GM12878 (cell line): ENCODE results near the gene C11orf58. TPM values are rescaled to one million over a fixed set of nuclear protein-coding genes. Genes with fewer than 3 reads are reported as not detected.

Experiments used
- ATAC-seq: fragments of 200-7000 bp; cut with Tn5 transposase; 3 replicates; pipeline ENCODE4 v1.9.1; 2020; ENCODE audit warnings: mild to moderate bottlenecking, moderate library complexity
- BruUV-seq: library from RNA; stranded (reverse); fragments of 400-500 nt; replicated peaks from 2 replicates; lab custom pipeline; 2021; lab: Mats Ljungman, UMichigan
- CTCF ChIA-PET: fragments of 300-600 bp; sonication (Branson Sonifier 250); formaldehyde crosslinking; extraction: SDS; loops from one replicate; lab custom pipeline; 2021; ENCODE audit warnings: inconsistent platforms; lab: Yijun Ruan, JAX
- POLR2A ChIA-PET: fragments of 350-600 bp; formaldehyde crosslinking; extraction: SDS; loops from one replicate; lab custom pipeline; 2021; ENCODE audit warnings: inconsistent platforms; lab: Charles Lee
- RAD21 ChIA-PET: fragments of 300-600 bp; sonication (Branson Sonifier 250); formaldehyde crosslinking; loops from one replicate; lab custom pipeline; 2023; ENCODE audit warnings: antibody characterized with exemption; ENCODE audit not compliant: unreplicated experiment; lab: Charles Lee
- SMC1A ChIA-PET: fragments of 300-600 bp; sonication (Branson Sonifier 250); formaldehyde crosslinking; loops from one replicate; lab custom pipeline; 2023; ENCODE audit not compliant: unreplicated experiment, uncharacterized antibody; lab: Charles Lee
- DNase-seq: peaks from one replicate; pipeline ENCODE4 v3.0.0-alpha.2; 2011; ENCODE audit warnings: low read depth, low spot score
- FAIRE-seq: peaks from 3 replicates; lab custom pipeline; 2011; peaks lifted over from hg19 to GRCh38; lab: Jason Lieb, UNC
- H2AFZ ChIP-seq: 2 replicates; pipeline ENCODE4 v1.6.0; 2011; ENCODE audit warnings: low read depth, low read length, control low read depth; ENCODE audit not compliant: control insufficient read depth
- H3K27ac ChIP-seq: 2 replicates; pipeline ENCODE4 v1.5.1; 2011; ENCODE audit warnings: control low read depth; ENCODE audit not compliant: control insufficient read depth, insufficient read depth
- H3K27me3 ChIP-seq, 2 experiments: replicated peaks in 1 of 2; 2 replicates each; pipeline versions ENCODE4 v1.6.0 to v1.6.1; 2011; ENCODE audit warnings: low read length in 1 of 2; ENCODE audit not compliant: control insufficient read depth in 2 of 2, insufficient read depth in 2 of 2
- H3K36me3 ChIP-seq, 2 experiments: 2 replicates each; pipeline ENCODE4 v1.5.1; 2011; ENCODE audit warnings: low read length in 1 of 2; ENCODE audit not compliant: control insufficient read depth in 2 of 2, insufficient read depth in 2 of 2
- H3K4me1 ChIP-seq: 2 replicates; pipeline ENCODE4 v1.6.1; 2011; ENCODE audit warnings: mild to moderate bottlenecking, low read length, moderate library complexity, mixed read lengths; ENCODE audit not compliant: control insufficient read depth, insufficient read depth
- H3K4me2 ChIP-seq: 2 replicates; pipeline ENCODE4 v1.6.0; 2011; ENCODE audit warnings: control low read depth; ENCODE audit not compliant: control insufficient read depth, insufficient read depth
- H3K4me3 ChIP-seq: fragments of 200-600 bp; sonication (generic); 2 replicates; pipeline ENCODE4 v1.5.1; 2016
- H3K79me2 ChIP-seq: 2 replicates; pipeline ENCODE4 v1.6.0; 2011; ENCODE audit warnings: low read length; ENCODE audit not compliant: control insufficient read depth, insufficient read depth
- H3K9ac ChIP-seq: 2 replicates; pipeline ENCODE4 v1.8.0; 2011; ENCODE audit warnings: low read length, control low read depth, mixed read lengths; ENCODE audit not compliant: control insufficient read depth, insufficient read depth
- H3K9me3 ChIP-seq: replicated peaks from 3 replicates; pipeline ENCODE4 v1.5.1; 2011; ENCODE audit warnings: mild to moderate bottlenecking, low read length; ENCODE audit not compliant: control insufficient read depth, insufficient read depth
- H4K20me1 ChIP-seq: 2 replicates; pipeline ENCODE4 v1.6.0; 2011; ENCODE audit not compliant: control insufficient read depth, insufficient read depth
- BACH1 ChIP-seq: fragments of 450-650 bp; IDR thresholded peaks from 2 replicates; pipeline ENCODE4 v1.6.1; 2017; ENCODE audit warnings: mild to moderate bottlenecking, borderline replicate concordance
- BMI1 ChIP-seq: fragments of 450-650 bp; IDR thresholded peaks from 2 replicates; pipeline ENCODE4 v1.6.1; 2016; ENCODE audit warnings: mild to moderate bottlenecking, moderate library complexity, borderline replicate concordance
- CBX3 ChIP-seq: fragments of 200-600 bp; sonication (generic); IDR thresholded peaks from 2 replicates; pipeline ENCODE4 v1.6.1; 2016; ENCODE audit warnings: low read depth, borderline replicate concordance
- E4F1 ChIP-seq: fragments of 450-650 bp; IDR thresholded peaks from 2 replicates; pipeline ENCODE4 v1.6.1; 2018; ENCODE audit warnings: borderline replicate concordance, mild to moderate bottlenecking; ENCODE audit not compliant: partially characterized antibody
- ESRRA ChIP-seq: IDR thresholded peaks from 2 replicates; pipeline ENCODE4 v1.6.1; 2012; ENCODE audit warnings: mild to moderate bottlenecking, low read length, improper control_type of control experiment
- FOS ChIP-seq: IDR thresholded peaks from 3 replicates; pipeline ENCODE4 v1.6.1; 2011; ENCODE audit warnings: borderline replicate concordance; ENCODE audit not compliant: insufficient read length; ENCODE audit errors: extremely low read depth
- IKZF2 ChIP-seq, 2 experiments: fragments of 450-650 bp; IDR thresholded peaks; 2 replicates each; pipeline ENCODE4 v1.6.1; 2017; ENCODE audit warnings: mild to moderate bottlenecking in 2 of 2, moderate library complexity in 2 of 2
- NFIC ChIP-seq: IDR thresholded peaks from 2 replicates; pipeline ENCODE4 v1.6.1; 2012; ENCODE audit warnings: low read depth, mild to moderate bottlenecking, inconsistent platforms, low read length, moderate library complexity
- NRF1 ChIP-seq: conservative IDR thresholded peaks from 2 replicates; pipeline ENCODE4 v1.6.1; 2011; ENCODE audit warnings: mild to moderate bottlenecking, low read depth, low read length, improper control_type of control experiment
- PML ChIP-seq: IDR thresholded peaks from 2 replicates; pipeline ENCODE4 v1.6.1; 2012; ENCODE audit warnings: low read length, inconsistent platforms
- POLR2AphosphoS5 ChIP-seq: IDR thresholded peaks from 2 replicates; pipeline ENCODE4 v1.6.1; 2011; ENCODE audit warnings: mild to moderate bottlenecking, low read length, inconsistent platforms
- RELB ChIP-seq: fragments of 450-650 bp; IDR thresholded peaks from 2 replicates; pipeline ENCODE4 v1.6.1; 2017; ENCODE audit warnings: low read depth, mild to moderate bottlenecking, moderate library complexity
- SREBF1 ChIP-seq: IDR thresholded peaks from 2 replicates; pipeline ENCODE4 v1.6.1; 2012; ENCODE audit warnings: mild to moderate bottlenecking, low read length
- SUPT20H ChIP-seq: IDR thresholded peaks from 2 replicates; pipeline ENCODE4 v1.6.1; 2011; ENCODE audit warnings: low read depth, mild to moderate bottlenecking, low read length, moderate library complexity, borderline replicate concordance; ENCODE audit not compliant: control insufficient read depth
- TCF12 ChIP-seq: IDR thresholded peaks from 2 replicates; pipeline ENCODE4 v1.6.1; 2011; ENCODE audit warnings: low read depth, mild to moderate bottlenecking, low read length
- ZBED1 ChIP-seq: IDR thresholded peaks from 2 replicates; pipeline ENCODE4 v1.6.1; 2016; ENCODE audit warnings: borderline replicate concordance
- ZNF207 ChIP-seq: fragments of 450-650 bp; IDR thresholded peaks from 2 replicates; pipeline ENCODE4 v1.6.1; 2014; ENCODE audit warnings: antibody characterized with exemption, mild to moderate bottlenecking, borderline replicate concordance
- ZNF274 ChIP-seq: IDR thresholded peaks from one replicate; pipeline ENCODE4 v1.8.0; 2011; ENCODE audit not compliant: insufficient read length, insufficient read depth
- WGBS: methylation state at CpG from one replicate; pipeline ENCODE4 v1.1.6; 2016; ENCODE audit warnings: low lambda C conversion rate; ENCODE audit not compliant: insufficient replicate concordance, insufficient coverage; ENCODE audit errors: missing lambda C conversion rate; 5-methylcytosine and 5-hydroxymethylcytosine counted together
- in situ Hi-C: fragments of 300-500 bp; cut with MboI; formaldehyde crosslinking; loops from 9 replicates; pipeline ENCODE4 v1.14.3; 2018; ENCODE audit warnings: mixed read lengths
- intact Hi-C: fragments of 100-400 bp; cut with micrococcal nuclease; formaldehyde crosslinking; loops from one replicate; pipeline ENCODE4 v1.14.2; 2022; ENCODE audit not compliant: unreplicated experiment
- polyA plus RNA-seq, 11 experiments: library from polyadenylated mRNA; depleted of rRNA in 4 of 11; unstranded in 6 of 11; stranded (reverse) in 5 of 11; fragments of >200 nt; fragmentation: Nextera tagmentation in 4 of 11; fragmentation: Illumina TruSeq in 1 of 11; extraction: Ambion mirVana in 4 of 11; extraction: Trizol in 1 of 11; gene quantifications; 1 replicate in 1 of 11; 2 replicates in 10 of 11; pipeline versions ENCODE4 v1.2.1 to v1.2.3, GENCODE V29; 2011 to 2016; ENCODE audit warnings: inconsistent platforms in 2 of 11, missing spikeins in 2 of 11, low read depth in 1 of 11
- total RNA-seq, 4 experiments: library from RNA; depleted of rRNA in 3 of 4; stranded (reverse); fragments of >200 nt in 3 of 4; fragmentation: Illumina TruSeq in 1 of 4; extraction: Trizol in 1 of 4; gene quantifications; 2 replicates each; pipeline versions ENCODE4 v1.2.1 to v1.2.3, GENCODE V29; 2013 to 2021

Gene C11orf58
- total and polyA plus RNA-seq, 10 of the 15 experiments (the other 5 are each of a cell fraction or from before 2014, with no cell fraction given) = 98.2 to 379 (median 211) TPM

GRCh38 chr11:16789560-16790485, 51.4 kb downstream of the C11orf58 start:
- H3K27me3 ChIP-seq = no peaks in the 10 kb centered on the region; a peak in 1 of 4 replicates
- H3K27ac ChIP-seq = no peak overlapping the region
- ATAC-seq (no peak), DNase-seq (no peak), FAIRE-seq (no peak)
- no peak overlapping the region for H3K4me2 ChIP-seq
- 44% methylated on average over 8 of the region's 10 CpGs for WGBS
- no peak overlapping the region for H2AFZ ChIP-seq
- intact Hi-C loops (loop anchor here (10.0 kb wide), 1 partner anchor 135 kb away; no protein-coding TSS in a partner anchor), in situ Hi-C loops (no loop called here)
- no peaks in the 10 kb centered on the region for H3K79me2 ChIP-seq
- TF ChIP-seq ZNF274 (no peak), BMI1 (no peak), E4F1 (no peak), NFIC (no peak), ZNF207 (no peak), ESRRA (no peak), RELB (no peak), IKZF2 (IDR thresholded peaks at IDR 0.05) (no peak), POLR2AphosphoS5 (no peak), CBX3 (no peak), BACH1 (no peak), PML (no peak), SUPT20H (no peak), ZBED1 (no peak), SREBF1 (no peak), FOS (no peak), TCF12 (no peak), NRF1 (no peak)
- RAD21 ChIA-PET = interaction anchor here (0.8 kb wide), 1 partner anchor 273 kb away, joined by 3 read pairs; no protein-coding TSS in a partner anchor
- no peaks in the 10 kb centered on the region for H3K4me1 ChIP-seq
- POLR2A ChIA-PET = no interaction called here
- no peaks in the 10 kb centered on the region for H3K36me3 ChIP-seq
- SMC1A ChIA-PET = interaction anchor here (0.6 to 0.9 kb wide), 2 partner anchors 95 to 292 kb away, joined by 3 read pairs; no protein-coding TSS in a partner anchor
- no TSS peak for BruUV-seq
- no peak overlapping the region for H3K4me3 ChIP-seq
- no peaks in the 10 kb centered on the region for H3K9me3 ChIP-seq
- no peaks in the 10 kb centered on the region for H4K20me1 ChIP-seq
- CTCF ChIA-PET = interaction anchor here (0.6 to 2.3 kb wide), 6 partner anchors 31 to 273 kb away, joined by 3 to 13 read pairs (median 3); no protein-coding TSS in a partner anchor
- no peak overlapping the region for H3K9ac ChIP-seq
